MM.1S (cell line): Measurements from ENCODE around the gene TEX9.

Source experiments
- DNase-seq: peaks from one replicate; pipeline ENCODE4 v3.0.0-alpha.2; 2015
- H2AFZ ChIP-seq: fragments of 300-600 bp; sonication (generic); 2 replicates; pipeline ENCODE4 v1.6.0; 2016; ENCODE audit warnings: antibody characterized with exemption, low read length
- H3F3A ChIP-seq: fragments of 300-600 bp; sonication (generic); 2 replicates; pipeline ENCODE4 v1.6.1; 2016; ENCODE audit warnings: mild to moderate bottlenecking, antibody characterized with exemption, low read length, moderate library complexity, mixed read lengths; ENCODE audit not compliant: insufficient read depth
- H3K27ac ChIP-seq: fragments of 300-600 bp; sonication (generic); 2 replicates; pipeline ENCODE4 v1.5.1; 2016; ENCODE audit warnings: mild to moderate bottlenecking, low read length
- H3K27me3 ChIP-seq: fragments of 300-600 bp; sonication (generic); replicated peaks from 2 replicates; pipeline ENCODE4 v1.6.0; 2016; ENCODE audit warnings: low read length; ENCODE audit not compliant: insufficient read depth
- H3K36me3 ChIP-seq: fragments of 300-600 bp; sonication (generic); replicated peaks from 2 replicates; pipeline ENCODE4 v1.6.1; 2016; ENCODE audit warnings: mild to moderate bottlenecking, low read length, mixed read lengths; ENCODE audit not compliant: insufficient read depth
- H3K4me1 ChIP-seq: fragments of 300-600 bp; sonication (generic); 2 replicates; pipeline ENCODE4 v1.6.1; 2016; ENCODE audit warnings: low read length, mixed read lengths
- H3K4me2 ChIP-seq: fragments of 300-600 bp; sonication (generic); 2 replicates; pipeline ENCODE4 v1.6.0; 2016; ENCODE audit warnings: low read depth, low read length
- H3K4me3 ChIP-seq: fragments of 300-600 bp; sonication (generic); 2 replicates; pipeline ENCODE4 v1.5.1; 2016; ENCODE audit warnings: low read length, mixed read lengths
- H3K79me2 ChIP-seq: fragments of 300-600 bp; sonication (generic); 2 replicates; pipeline ENCODE4 v1.6.1; 2016; ENCODE audit warnings: mixed run types, low read length, mixed read lengths
- H3K9ac ChIP-seq: fragments of 300-600 bp; sonication (generic); 2 replicates; pipeline ENCODE4 v1.6.1; 2016; ENCODE audit warnings: low read length, mixed read lengths
- H3K9me2 ChIP-seq: fragments of 300-600 bp; sonication (generic); replicated peaks from 2 replicates; pipeline ENCODE4 v1.6.1; 2016; ENCODE audit warnings: mild to moderate bottlenecking, low read length, mixed read lengths; ENCODE audit not compliant: insufficient read depth
- H3K9me3 ChIP-seq: fragments of 300-600 bp; sonication (generic); replicated peaks from 2 replicates; pipeline ENCODE4 v1.6.1; 2016; ENCODE audit warnings: mild to moderate bottlenecking, low read length, mixed read lengths; ENCODE audit not compliant: insufficient read depth
- H4K20me1 ChIP-seq: fragments of 300-600 bp; sonication (generic); 2 replicates; pipeline ENCODE4 v1.6.1; 2016; ENCODE audit warnings: mild to moderate bottlenecking, low read length, moderate library complexity, mixed read lengths; ENCODE audit not compliant: insufficient read depth
- EZH2 ChIP-seq: fragments of 300-600 bp; sonication (generic); optimal IDR thresholded peaks from 2 replicates; pipeline ENCODE3; 2017; ENCODE audit warnings: low read depth, mild to moderate bottlenecking, antibody characterized with exemption, low read length, mixed read lengths
- EZH2phosphoT487 ChIP-seq: fragments of 300-600 bp; sonication (generic); IDR thresholded peaks from 2 replicates; pipeline ENCODE4 v1.6.1; 2018; ENCODE audit warnings: antibody characterized with exemption, low read length
- TF ChIP-seq, protein P1 (sequence below): fragments of 300-600 bp; sonication (generic); IDR thresholded peaks from 2 replicates; pipeline ENCODE4 v1.5.1; 2016; ENCODE audit warnings: antibody characterized with exemption, low read length, mixed read lengths

The TEX9 gene

DNA sequence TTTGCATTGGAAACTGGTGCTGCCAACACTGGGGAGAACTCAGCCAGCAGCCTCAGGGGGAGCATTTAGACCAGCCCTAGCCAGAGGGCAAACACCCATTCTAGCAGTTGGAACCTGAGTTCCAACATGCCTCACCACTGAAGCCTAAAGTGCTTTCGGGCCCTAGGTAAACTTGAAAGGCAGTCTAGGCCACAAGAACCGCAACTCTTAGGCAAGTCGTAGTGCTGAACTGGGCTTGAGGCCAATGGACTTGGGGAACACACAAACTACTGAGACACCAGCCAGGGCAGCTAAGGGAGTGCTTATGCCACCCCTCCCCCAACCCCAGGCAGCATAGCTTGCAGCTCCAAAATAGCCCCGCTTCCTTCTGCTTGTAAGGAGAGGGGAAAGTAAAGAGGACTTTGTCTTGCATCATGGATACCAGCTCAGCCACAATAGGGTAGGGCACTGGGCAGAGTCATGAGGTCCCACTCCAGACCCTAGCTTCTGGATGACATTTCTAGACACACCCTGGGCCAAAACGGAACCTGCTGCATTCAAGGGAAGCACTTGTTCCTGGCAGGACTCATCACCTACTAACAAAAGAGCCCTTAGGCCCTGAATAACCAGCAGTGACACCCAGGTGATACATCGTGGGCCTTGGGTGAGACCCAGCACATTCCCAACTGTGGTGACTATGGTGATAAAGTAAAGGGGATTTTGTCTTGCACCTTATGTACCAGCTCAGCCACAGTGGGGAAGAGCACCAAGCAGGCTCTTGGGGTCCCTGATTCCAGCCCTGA, 37.3 kb upstream of the TEX9 start:
- Histone ChIP-seq H3K4me2 (no peak overlapping the region), H3K27me3 (no peaks in the 10 kb centered on the region), H3K79me2 (no peaks in the 10 kb centered on the region), H3K36me3 (no peaks in the 10 kb centered on the region), H3K4me3 (no peak overlapping the region), H4K20me1 (no peaks in the 10 kb centered on the region), H2AFZ (no peak overlapping the region), H3K9me2 (no peaks in the 10 kb centered on the region), H3K9ac (no peak overlapping the region), H3K9me3 (no peaks in the 10 kb centered on the region), H3K4me1 (no peaks in the 10 kb centered on the region), H3K27ac (no peak overlapping the region), H3F3A (no peaks in the 10 kb centered on the region)
- TF ChIP-seq EZH2 (no peak), EZH2phosphoT487 (no peak)
- TF ChIP-seq, protein P1, sequence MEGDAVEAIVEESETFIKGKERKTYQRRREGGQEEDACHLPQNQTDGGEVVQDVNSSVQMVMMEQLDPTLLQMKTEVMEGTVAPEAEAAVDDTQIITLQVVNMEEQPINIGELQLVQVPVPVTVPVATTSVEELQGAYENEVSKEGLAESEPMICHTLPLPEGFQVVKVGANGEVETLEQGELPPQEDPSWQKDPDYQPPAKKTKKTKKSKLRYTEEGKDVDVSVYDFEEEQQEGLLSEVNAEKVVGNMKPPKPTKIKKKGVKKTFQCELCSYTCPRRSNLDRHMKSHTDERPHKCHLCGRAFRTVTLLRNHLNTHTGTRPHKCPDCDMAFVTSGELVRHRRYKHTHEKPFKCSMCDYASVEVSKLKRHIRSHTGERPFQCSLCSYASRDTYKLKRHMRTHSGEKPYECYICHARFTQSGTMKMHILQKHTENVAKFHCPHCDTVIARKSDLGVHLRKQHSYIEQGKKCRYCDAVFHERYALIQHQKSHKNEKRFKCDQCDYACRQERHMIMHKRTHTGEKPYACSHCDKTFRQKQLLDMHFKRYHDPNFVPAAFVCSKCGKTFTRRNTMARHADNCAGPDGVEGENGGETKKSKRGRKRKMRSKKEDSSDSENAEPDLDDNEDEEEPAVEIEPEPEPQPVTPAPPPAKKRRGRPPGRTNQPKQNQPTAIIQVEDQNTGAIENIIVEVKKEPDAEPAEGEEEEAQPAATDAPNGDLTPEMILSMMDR: no peak
- no peak for DNase-seq

DNA sequence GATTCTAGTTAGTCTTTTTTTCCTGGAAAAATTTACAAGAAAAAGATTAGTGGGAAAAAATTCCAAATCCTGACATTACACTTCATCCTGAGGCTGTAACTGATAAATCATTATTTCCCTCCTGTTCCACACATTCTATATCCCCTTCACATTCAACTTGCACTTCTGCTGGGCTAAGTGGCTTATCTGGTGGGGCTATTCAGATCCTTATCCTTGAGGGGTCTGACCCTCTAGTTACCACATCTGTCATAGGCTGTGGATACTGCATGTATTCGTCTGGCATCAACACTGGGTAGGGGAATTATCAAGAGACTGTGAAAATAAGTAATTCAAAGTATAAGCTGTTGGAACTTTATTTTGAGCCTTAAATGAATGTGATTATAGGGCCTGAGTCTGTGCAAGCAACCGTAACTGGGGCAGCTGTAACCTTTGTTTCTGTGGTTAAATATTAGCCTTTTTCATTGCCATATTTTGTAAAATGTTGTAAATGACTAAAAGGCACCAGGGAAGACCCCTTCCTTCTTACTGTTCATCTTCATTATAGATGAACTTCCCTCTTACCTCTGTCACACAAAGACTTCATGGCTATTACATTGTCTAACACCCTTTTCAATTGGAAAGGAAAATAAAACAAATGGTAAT, 28.0 kb upstream of the TEX9 start:
- H2AFZ ChIP-seq: no peak overlapping the region
- no peaks in the 10 kb centered on the region for H3K9me3 ChIP-seq
- H3K27me3 ChIP-seq: no peaks in the 10 kb centered on the region
- no peaks in the 10 kb centered on the region for H3K36me3 ChIP-seq
- TF ChIP-seq, protein P1: no peak
- no peak for TF ChIP-seq EZH2phosphoT487
- no peak for TF ChIP-seq EZH2
- H3K27ac ChIP-seq: no peak overlapping the region
- no peak overlapping the region for H3K4me3 ChIP-seq
- H3K9ac ChIP-seq: no peak overlapping the region
- H3K4me2 ChIP-seq: no peak overlapping the region
- no peaks in the 10 kb centered on the region for H4K20me1 ChIP-seq
- H3F3A ChIP-seq: no peaks in the 10 kb centered on the region
- H3K9me2 ChIP-seq: no peaks in the 10 kb centered on the region
- H3K79me2 ChIP-seq: no peaks in the 10 kb centered on the region
- no peak for DNase-seq
- no peaks in the 10 kb centered on the region for H3K4me1 ChIP-seq

DNA sequence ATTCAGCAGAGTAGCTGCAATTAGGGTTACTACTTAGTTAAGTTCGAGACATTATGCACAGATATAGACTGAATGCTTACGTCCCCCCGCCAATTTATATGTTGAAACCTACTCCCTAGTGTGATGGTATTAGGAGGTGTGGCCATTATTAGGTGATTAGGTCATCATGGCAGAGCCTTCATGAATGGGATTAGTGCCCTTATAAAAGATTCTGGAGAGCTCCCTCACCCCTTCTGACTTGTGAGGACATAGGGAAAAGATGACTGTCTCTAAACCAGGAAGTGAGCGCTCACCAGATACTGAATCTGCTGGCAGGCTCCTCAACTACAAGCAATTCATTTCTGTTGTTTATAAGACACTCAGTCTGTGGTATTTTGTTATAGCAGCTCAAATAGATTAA, 25.6 kb upstream of the TEX9 start:
- TF ChIP-seq EZH2 (no peak), EZH2phosphoT487 (no peak)
- TF ChIP-seq, protein P1: no peak
- DNase-seq: no peak
- Histone ChIP-seq H3K4me2 (no peak overlapping the region), H3K9me3 (no peaks in the 10 kb centered on the region), H3K27ac (no peak overlapping the region), H4K20me1 (no peaks in the 10 kb centered on the region), H3K9ac (no peak overlapping the region), H3K79me2 (no peaks in the 10 kb centered on the region), H3F3A (no peaks in the 10 kb centered on the region), H2AFZ (no peak overlapping the region), H3K9me2 (no peaks in the 10 kb centered on the region), H3K4me1 (no peaks in the 10 kb centered on the region), H3K27me3 (no peaks in the 10 kb centered on the region), H3K36me3 (no peaks in the 10 kb centered on the region), H3K4me3 (no peak overlapping the region)
